WTC11 (cell line): Measurements from ENCODE around the gene VARS1. TPM values are rescaled to one million over a fixed set of nuclear protein-coding genes. Genes with fewer than 3 reads are reported as not detected.

Experiments
- ATAC-seq: fragments of 200-7000 bp; cut with Tn5 transposase; 2 replicates; pipeline ENCODE4 v1.10.0; 2021; ENCODE audit warnings: mild to moderate bottlenecking, moderate library complexity
- Bru-seq: library from RNA; stranded (reverse); fragments of 400-500 nt; gene quantifications from one replicate; lab custom pipeline; 2021; lab: Mats Ljungman, UMichigan
- CTCF ChIA-PET: fragments of 300-600 bp; sonication (Branson Sonifier 250); formaldehyde crosslinking; loops from one replicate; lab custom pipeline; 2021; ENCODE audit warnings: antibody characterized with exemption; lab: Charles Lee
- POLR2A ChIA-PET: fragments of 350-600 bp; sonication (Branson Sonifier 250); formaldehyde crosslinking; loops from one replicate; lab custom pipeline; 2021; ENCODE audit warnings: antibody characterized with exemption; lab: Charles Lee
- DNase-seq: peaks from one replicate; pipeline ENCODE4 v3.0.0; 2021; ENCODE audit warnings: low spot score
- H3K27ac Mint-ChIP-seq: 2 replicates; pipeline ENCODE4 v1.8.0; 2021; ENCODE audit warnings: mixed read lengths
- H3K27me3 Mint-ChIP-seq: 2 replicates; pipeline ENCODE4 v1.8.0; 2021; ENCODE audit warnings: low read depth, mild to moderate bottlenecking, moderate library complexity, mixed read lengths
- H3K36me3 Mint-ChIP-seq: 2 replicates; pipeline ENCODE4 v1.8.0; 2021; ENCODE audit warnings: mixed read lengths
- H3K4me1 Mint-ChIP-seq: 2 replicates; pipeline ENCODE4 v1.8.0; 2022; ENCODE audit warnings: mixed read lengths
- H3K4me3 Mint-ChIP-seq: 2 replicates; pipeline ENCODE4 v1.8.0; 2021; ENCODE audit warnings: mild to moderate bottlenecking, moderate library complexity, mixed read lengths
- H3K9me3 Mint-ChIP-seq: 2 replicates; pipeline ENCODE4 v1.8.0; 2021; ENCODE audit warnings: mixed read lengths
- ATF3 ChIP-seq: sonication (generic); formaldehyde crosslinking; conservative IDR thresholded peaks from 2 replicates; pipeline ENCODE4 v1.8.1; 2022; ENCODE audit warnings: mild to moderate bottlenecking, missing genetic modification reagents
- E2F4 ChIP-seq: sonication (generic); formaldehyde crosslinking; IDR thresholded peaks from 2 replicates; pipeline ENCODE4 v1.8.1; 2022; ENCODE audit warnings: low read depth, mild to moderate bottlenecking, moderate library complexity, missing genetic modification reagents, borderline replicate concordance
- GABPB1 ChIP-seq: sonication (generic); formaldehyde crosslinking; IDR thresholded peaks from 2 replicates; pipeline ENCODE4 v1.8.1; 2023; ENCODE audit warnings: mild to moderate bottlenecking, missing genetic modification reagents
- HMGA2 ChIP-seq: fragments of 250-450 bp; sonication (Bioruptor Pico); IDR thresholded peaks from 2 replicates; pipeline ENCODE4 v1.4.0; 2021; ENCODE audit warnings: mild to moderate bottlenecking, moderate library complexity
- HMGXB4 ChIP-seq: sonication (generic); formaldehyde crosslinking; IDR thresholded peaks from 2 replicates; pipeline ENCODE4 v1.8.1; 2023; ENCODE audit warnings: mild to moderate bottlenecking, moderate library complexity, missing genetic modification reagents
- IRF2 ChIP-seq: sonication (generic); formaldehyde crosslinking; IDR thresholded peaks from 2 replicates; pipeline ENCODE4 v1.8.0; 2022; ENCODE audit warnings: low read depth, missing genetic modification reagents, borderline replicate concordance
- MXD4 ChIP-seq: fragments of 250-450 bp; sonication (Bioruptor Pico); IDR thresholded peaks from 2 replicates; pipeline ENCODE4 v1.8.0; 2021; ENCODE audit warnings: mild to moderate bottlenecking, moderate library complexity, borderline replicate concordance
- MYBL2 ChIP-seq: sonication (generic); formaldehyde crosslinking; IDR thresholded peaks from 2 replicates; pipeline ENCODE4 v1.8.1; 2023; ENCODE audit warnings: mild to moderate bottlenecking, moderate library complexity, missing genetic modification reagents
- NFYB ChIP-seq: sonication (generic); formaldehyde crosslinking; conservative IDR thresholded peaks from 2 replicates; pipeline ENCODE4 v1.8.0; 2022; ENCODE audit warnings: low read depth, missing genetic modification reagents
- NR1H2 ChIP-seq: sonication (generic); formaldehyde crosslinking; IDR thresholded peaks from 2 replicates; pipeline ENCODE4 v1.9.0; 2021; ENCODE audit warnings: mild to moderate bottlenecking, moderate library complexity, missing genetic modification reagents
- SOX15 ChIP-seq: fragments of 250-450 bp; sonication (Bioruptor Pico); IDR thresholded peaks from 2 replicates; pipeline ENCODE4 v1.9.0; 2021; ENCODE audit warnings: mild to moderate bottlenecking
- ZNF425 ChIP-seq: fragments of 250-450 bp; sonication (Bioruptor Pico); conservative IDR thresholded peaks from 2 replicates; pipeline ENCODE4 v1.9.0; 2021; ENCODE audit warnings: mild to moderate bottlenecking
- long read RNA-seq, 3 experiments: library from RNA in 1 of 3; library from capped mRNA in 1 of 3; library from polyadenylated mRNA in 1 of 3; unstranded in 2 of 3; stranded (forward) in 1 of 3; transcript quantifications; one replicate each; pipeline ENCODE4 v2.0.0, GENCODE V29; 2021
- total RNA-seq: library from RNA; stranded (reverse); gene quantifications from 3 replicates; pipeline ENCODE4 v1.2.3, GENCODE V29; 2021
- TF ChIP-seq, protein P1 (sequence below): sonication (generic); formaldehyde crosslinking; IDR thresholded peaks from 2 replicates; pipeline ENCODE4 v1.8.0; 2022; ENCODE audit warnings: missing genetic modification reagents
- TF ChIP-seq, protein P2 (sequence below): sonication (generic); formaldehyde crosslinking; IDR thresholded peaks from 2 replicates; pipeline ENCODE4 v1.8.1; 2023; ENCODE audit warnings: mild to moderate bottlenecking, missing genetic modification reagents, moderate library complexity
- TF ChIP-seq, protein P3 (sequence below): sonication (generic); formaldehyde crosslinking; IDR thresholded peaks from 2 replicates; pipeline ENCODE4 v1.8.0; 2022; ENCODE audit warnings: mild to moderate bottlenecking, missing genetic modification reagents
- TF ChIP-seq, protein P4 (sequence below): fragments of 250-450 bp; sonication (Bioruptor Pico); IDR thresholded peaks from 2 replicates; pipeline ENCODE4 v1.9.0; 2021; ENCODE audit warnings: moderate library complexity, mild to moderate bottlenecking, inconsistent platforms, borderline replicate concordance
- TF ChIP-seq, protein P5 (sequence below): sonication (generic); formaldehyde crosslinking; IDR thresholded peaks from 2 replicates; pipeline ENCODE4 v1.8.1; 2022; ENCODE audit warnings: missing genetic modification reagents, borderline replicate concordance

Gene VARS1
- total RNA-seq (147 to 177 TPM (median 161 TPM) in 3 replicates), Bru-seq, nascent RNA (percentile 60 among the genes with signal in this experiment)
- long read RNA-seq, experiment 1, full-length matches to known transcripts, result 436 of 757 reads
- long read RNA-seq, experiment 1, partial matches to known transcripts, result 174 of 757 reads
- long read RNA-seq, experiment 1, other reads (novel, unspliced or antisense), result 147 of 757 reads
- long read RNA-seq, experiment 2, full-length matches to known transcripts, result 38 of 198 reads
- long read RNA-seq, experiment 2, partial matches to known transcripts, result 109 of 198 reads
- long read RNA-seq, experiment 2, other reads (novel, unspliced or antisense), result 51 of 198 reads
- long read RNA-seq, experiment 3, partial matches to known transcripts, result 21 of 25 reads
- long read RNA-seq, experiment 3, other reads (novel, unspliced or antisense), result 4 of 25 reads

DNA sequence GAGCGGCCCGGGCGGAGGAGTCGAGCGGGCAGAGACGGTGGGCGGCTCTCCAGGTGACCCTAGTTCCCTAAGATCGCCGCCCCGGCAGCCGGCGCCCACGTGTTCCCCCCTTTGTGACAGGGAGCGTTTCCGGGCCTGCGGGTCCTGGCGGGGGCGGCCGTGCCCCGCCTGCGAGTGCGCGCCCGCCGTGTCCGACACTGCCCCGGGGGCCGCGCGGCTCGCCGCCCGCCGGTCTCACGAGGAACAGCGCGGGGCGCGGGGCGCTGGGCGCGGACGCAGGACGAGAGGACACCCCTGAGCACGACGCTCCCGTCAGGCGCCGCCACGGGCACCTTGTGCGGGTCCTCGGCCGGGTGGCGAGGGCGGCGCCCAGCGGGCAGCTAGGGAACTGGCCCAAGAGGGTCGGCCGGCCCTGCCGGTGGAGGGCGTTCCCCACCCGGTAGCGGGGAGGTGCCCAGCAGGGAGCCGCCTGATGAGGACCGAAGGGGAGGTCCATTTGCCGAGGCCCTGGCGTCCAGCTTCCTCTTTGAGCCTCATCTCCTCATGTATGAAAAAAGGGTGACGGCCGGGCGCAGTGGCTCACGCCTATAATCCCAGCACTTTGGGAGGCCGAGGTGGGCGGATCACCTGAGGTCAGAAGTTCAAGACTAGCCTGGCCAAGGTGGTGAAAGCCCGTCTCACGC, at the start of gene VARS1:
Gene VARS1 (minus strand): TSS at position 137 of the 683 bp plus-strand sequence. CDS start 535 bp downstream, outside the sequence.
- DNase-seq, result peak; percentile 96
- H3K4me3 Mint-ChIP-seq, result peak within 1 kb of the TSS; percentile 99
- no peaks in the 10 kb centered on the region for H3K9me3 Mint-ChIP-seq
- ChIA-PET POLR2A (interaction anchor here (0.5 to 2.6 kb wide), 6 partner anchors 19 to 43 kb away, joined by 3 to 18 read pairs (median 6); partner anchors contain the start of genes HSPA1A, HSPA1B and HSPA1L), CTCF (interaction anchor here (0.6 to 2.5 kb wide), 28 partner anchors 9 to 156 kb away, joined by 3 to 30 read pairs (median 4); partner anchors contain the start of genes ABHD16A, C6orf47, DDAH2 and HSPA1A)
- peak; percentile 84 for ATAC-seq
- H3K27me3 Mint-ChIP-seq, result no peaks in the 10 kb centered on the region
- peak within 1 kb of the TSS; percentile 97 for H3K27ac Mint-ChIP-seq
- peaks cover 20% of the 10 kb centered on the region for H3K36me3 Mint-ChIP-seq
- peaks cover 9% of the 10 kb centered on the region for H3K4me1 Mint-ChIP-seq
- TF ChIP-seq ATF3 (CRISPR knock-in tag) (no peak), E2F4 (CRISPR knock-in tag) (no peak), MYBL2 (CRISPR knock-in tag) (no peak), MXD4 (CRISPR knock-in tag) (no peak), ZNF425 (no peak), NFYB (CRISPR knock-in tag) (no peak), NR1H2 (CRISPR knock-in tag) (no peak), SOX15 (no peak), IRF2 (CRISPR knock-in tag) (no peak), HMGXB4 (CRISPR knock-in tag) (peak; percentile 95), HMGA2 (CRISPR knock-in tag) (no peak), GABPB1 (CRISPR knock-in tag) (peak; percentile 79)
- TF ChIP-seq, protein P1, sequence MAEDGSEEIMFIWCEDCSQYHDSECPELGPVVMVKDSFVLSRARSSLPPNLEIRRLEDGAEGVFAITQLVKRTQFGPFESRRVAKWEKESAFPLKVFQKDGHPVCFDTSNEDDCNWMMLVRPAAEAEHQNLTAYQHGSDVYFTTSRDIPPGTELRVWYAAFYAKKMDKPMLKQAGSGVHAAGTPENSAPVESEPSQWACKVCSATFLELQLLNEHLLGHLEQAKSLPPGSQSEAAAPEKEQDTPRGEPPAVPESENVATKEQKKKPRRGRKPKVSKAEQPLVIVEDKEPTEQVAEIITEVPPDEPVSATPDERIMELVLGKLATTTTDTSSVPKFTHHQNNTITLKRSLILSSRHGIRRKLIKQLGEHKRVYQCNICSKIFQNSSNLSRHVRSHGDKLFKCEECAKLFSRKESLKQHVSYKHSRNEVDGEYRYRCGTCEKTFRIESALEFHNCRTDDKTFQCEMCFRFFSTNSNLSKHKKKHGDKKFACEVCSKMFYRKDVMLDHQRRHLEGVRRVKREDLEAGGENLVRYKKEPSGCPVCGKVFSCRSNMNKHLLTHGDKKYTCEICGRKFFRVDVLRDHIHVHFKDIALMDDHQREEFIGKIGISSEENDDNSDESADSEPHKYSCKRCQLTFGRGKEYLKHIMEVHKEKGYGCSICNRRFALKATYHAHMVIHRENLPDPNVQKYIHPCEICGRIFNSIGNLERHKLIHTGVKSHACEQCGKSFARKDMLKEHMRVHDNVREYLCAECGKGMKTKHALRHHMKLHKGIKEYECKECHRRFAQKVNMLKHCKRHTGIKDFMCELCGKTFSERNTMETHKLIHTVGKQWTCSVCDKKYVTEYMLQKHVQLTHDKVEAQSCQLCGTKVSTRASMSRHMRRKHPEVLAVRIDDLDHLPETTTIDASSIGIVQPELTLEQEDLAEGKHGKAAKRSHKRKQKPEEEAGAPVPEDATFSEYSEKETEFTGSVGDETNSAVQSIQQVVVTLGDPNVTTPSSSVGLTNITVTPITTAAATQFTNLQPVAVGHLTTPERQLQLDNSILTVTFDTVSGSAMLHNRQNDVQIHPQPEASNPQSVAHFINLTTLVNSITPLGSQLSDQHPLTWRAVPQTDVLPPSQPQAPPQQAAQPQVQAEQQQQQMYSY (CRISPR knock-in tag), result no peak
- TF ChIP-seq, protein P2, sequence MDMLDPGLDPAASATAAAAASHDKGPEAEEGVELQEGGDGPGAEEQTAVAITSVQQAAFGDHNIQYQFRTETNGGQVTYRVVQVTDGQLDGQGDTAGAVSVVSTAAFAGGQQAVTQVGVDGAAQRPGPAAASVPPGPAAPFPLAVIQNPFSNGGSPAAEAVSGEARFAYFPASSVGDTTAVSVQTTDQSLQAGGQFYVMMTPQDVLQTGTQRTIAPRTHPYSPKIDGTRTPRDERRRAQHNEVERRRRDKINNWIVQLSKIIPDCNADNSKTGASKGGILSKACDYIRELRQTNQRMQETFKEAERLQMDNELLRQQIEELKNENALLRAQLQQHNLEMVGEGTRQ (CRISPR knock-in tag), result no peak
- TF ChIP-seq, protein P3, sequence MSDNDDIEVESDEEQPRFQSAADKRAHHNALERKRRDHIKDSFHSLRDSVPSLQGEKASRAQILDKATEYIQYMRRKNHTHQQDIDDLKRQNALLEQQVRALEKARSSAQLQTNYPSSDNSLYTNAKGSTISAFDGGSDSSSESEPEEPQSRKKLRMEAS (CRISPR knock-in tag), result peak; percentile 88
- TF ChIP-seq, protein P4, sequence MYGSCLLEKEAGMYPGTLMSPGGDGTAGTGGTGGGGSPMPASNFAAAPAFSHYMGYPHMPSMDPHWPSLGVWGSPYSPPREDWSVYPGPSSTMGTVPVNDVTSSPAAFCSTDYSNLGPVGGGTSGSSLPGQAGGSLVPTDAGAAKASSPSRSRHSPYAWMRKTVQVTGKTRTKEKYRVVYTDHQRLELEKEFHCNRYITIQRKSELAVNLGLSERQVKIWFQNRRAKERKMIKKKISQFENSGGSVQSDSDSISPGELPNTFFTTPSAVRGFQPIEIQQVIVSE (CRISPR knock-in tag), result no peak
- TF ChIP-seq, protein P5, sequence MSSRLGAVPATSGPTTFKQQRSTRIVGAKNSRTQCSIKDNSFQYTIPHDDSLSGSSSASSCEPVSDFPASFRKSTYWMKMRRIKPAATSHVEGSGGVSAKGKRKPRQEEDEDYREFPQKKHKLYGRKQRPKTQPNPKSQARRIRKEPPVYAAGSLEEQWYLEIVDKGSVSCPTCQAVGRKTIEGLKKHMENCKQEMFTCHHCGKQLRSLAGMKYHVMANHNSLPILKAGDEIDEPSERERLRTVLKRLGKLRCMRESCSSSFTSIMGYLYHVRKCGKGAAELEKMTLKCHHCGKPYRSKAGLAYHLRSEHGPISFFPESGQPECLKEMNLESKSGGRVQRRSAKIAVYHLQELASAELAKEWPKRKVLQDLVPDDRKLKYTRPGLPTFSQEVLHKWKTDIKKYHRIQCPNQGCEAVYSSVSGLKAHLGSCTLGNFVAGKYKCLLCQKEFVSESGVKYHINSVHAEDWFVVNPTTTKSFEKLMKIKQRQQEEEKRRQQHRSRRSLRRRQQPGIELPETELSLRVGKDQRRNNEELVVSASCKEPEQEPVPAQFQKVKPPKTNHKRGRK, result no peak
